Stimulated activated CD4-positive, alpha-beta T cell treated with anti-CD3 and anti-CD28 coated beads, Interleukin-15, amount 100 ng/mL, for 1 hour (primary cell): ENCODE data around the gene ASPDH.
A peak's percentile ranks its signal among the peaks of the same experiment; 100 is the strongest.
"Not testable (repeated sequence)": the region's sequence is repeated elsewhere in the genome, so short reads cannot be mapped to it uniquely, and the experiment has no call there.

Experiments
- DNase-seq, 2 donors: peaks; one replicate each; pipeline ENCODE4 v3.0.0-alpha.2; 2020; ENCODE audit warnings: low read depth in 1 of 2, low spot score in 1 of 2

The ASPDH gene

GRCh38 chr19:50548191-50549058 is 34.7 kb upstream of the ASPDH start:
- DNase-seq: no peak

- DNase-seq: no peak
These were observed 33.9 kb upstream of the ASPDH start for GRCh38 chr19:50547385-50548190.

DNA sequence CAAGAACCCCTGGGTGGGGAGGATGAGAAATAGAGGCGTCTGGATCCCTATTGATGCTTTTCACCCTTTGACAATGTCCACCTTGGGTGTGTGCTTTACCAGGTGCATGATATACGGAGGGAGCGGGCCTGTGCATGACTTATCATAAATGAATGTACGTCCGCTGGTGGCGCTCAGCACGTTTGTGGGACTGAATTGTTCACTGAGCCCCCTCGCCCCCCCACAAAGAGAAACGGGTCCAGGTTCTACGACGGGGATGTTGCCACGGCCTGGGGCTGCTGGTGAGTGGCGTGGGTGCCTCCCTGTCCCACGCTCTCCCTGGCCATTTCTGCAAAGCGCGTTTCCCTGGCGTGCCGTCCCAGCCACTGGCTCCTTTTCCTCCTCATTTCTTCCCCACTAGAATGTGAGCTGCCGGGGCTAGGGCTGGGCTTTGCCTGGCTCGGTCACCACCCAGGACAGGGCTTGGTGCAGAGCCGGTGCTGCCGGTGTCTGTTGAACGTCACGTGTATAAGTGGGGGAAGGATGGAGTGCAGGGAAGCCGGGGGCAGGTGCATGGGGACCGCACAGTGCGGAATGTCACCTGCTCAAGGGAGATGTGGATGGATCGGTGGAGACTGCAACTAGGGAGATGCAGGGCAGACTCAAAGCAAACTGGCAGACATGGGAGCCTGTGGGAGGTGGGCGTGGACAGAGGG is 33.0 kb upstream of the ASPDH start:
- no peak for DNase-seq

GRCh38 chr19:50542943-50543342 is 29.2 kb upstream of the ASPDH start:
- no peak for DNase-seq

- DNase-seq: peak; percentile 31 to 51
These were observed 24.1 kb upstream of the ASPDH start for GRCh38 chr19:50537769-50538230.

DNA sequence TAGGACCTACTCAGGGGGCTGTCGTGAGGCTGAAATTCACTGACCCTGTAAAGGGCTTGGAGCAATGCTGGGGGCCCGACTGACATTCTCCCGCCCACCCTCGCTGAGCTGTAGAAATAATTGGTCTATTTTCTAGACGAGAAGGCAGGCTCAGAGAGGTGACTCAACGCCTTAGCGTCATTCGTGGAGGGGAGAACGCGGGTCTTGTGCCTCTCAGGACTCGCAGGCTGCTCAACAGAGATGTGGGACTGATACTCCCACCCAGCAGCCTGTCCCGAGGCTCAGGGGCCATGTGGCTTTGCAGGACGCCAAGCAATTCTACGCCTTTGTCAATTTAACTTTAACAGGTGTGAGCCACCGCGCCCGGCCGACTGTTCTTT is 23.6 kb upstream of the ASPDH start:
- no peak for DNase-seq

DNA sequence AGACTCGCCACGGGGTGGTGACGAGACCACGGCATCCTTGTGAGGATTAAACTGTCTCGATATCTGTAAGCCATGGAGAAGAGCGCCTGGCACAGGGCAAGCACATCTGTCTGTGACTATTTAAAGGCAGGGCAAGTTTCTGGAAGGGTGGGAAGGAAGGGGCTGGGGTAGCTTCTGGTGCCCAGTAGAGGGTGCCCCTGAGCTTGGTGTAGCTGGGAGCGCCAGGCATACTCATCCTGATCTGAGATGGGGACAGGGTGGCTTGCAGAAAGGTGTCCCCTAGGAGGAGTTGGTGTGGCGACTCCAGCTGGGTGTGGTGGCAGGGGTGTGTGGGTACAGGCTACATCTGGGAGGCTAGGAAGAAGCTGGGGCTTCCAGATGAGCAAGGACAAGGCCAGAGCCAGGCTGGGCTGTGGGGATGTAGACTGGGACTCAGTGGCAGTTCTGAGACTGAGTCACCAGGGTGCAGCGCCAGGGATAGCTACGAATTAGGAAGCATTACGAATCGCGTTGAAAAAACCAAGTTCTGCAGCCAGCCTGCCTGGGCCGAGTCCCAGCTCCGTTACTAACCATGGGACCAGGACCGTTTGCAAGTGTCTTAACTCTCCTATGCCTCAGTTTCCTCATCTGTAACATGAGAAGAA is 23.1 kb upstream of the ASPDH start:
- DNase-seq: no peak

DNA sequence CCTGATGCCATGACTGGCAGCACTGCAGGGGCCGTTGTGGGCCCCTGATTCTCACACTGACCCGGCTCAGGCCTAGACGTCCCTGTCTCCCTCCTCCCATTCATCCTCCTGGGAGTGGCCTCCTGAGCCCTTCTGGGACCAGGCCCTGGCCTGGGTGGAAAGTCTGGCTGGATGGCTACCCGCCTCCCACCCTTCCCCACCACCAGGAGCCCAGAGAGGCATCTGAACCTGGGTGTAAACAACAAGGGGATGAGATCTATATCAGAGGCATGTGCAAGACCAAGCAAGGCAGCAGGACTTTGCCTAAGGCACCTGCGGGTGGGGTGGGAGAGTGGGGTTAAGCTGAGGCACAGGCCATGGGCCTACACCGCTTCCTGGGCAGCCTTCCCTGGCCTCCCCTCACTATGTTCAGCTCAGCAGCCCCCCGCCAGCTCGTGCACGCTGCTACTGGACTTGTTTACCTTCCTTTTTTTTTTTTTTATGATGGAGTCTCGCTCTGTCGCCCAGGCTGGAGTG is 22.0 kb upstream of the ASPDH start:
- no peak for DNase-seq

DNA sequence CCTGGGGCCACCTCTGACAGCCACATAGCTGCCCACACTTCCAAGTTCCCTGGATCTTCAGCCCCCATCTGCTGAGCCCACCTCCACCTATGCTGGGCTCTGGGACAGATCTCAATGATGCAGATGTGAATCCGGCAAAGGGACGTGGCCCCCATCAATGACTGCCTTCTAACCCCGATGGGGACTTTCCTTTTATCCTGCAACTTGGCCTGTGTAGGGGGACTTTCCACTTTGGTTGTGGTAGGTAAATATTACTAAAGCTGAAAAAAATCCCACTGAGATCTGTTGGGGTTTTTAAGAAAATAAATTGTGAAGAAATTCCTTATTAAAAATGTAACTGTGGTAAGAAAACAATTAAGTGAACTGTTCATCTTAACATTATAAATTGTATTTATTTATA is 20.8 kb upstream of the ASPDH start:
- no peak for DNase-seq

DNA sequence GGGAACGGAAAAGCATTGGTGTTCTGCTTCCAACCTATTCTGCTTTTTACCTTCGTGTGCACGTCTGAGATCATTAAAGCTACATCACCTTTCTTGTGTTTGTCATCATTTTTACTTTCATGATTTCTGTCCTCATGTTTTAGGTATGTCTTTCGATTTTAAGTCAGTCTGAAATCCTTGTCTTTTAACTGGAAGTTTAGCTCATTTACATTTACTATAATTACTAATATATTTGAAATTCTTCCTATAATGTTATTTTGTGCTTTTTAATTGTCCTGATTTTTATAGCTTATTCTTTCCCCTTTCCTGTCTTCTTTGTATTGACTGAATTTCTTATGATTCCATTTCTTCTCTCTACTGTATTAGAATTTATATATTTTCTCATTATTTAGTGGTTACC is 19.2 kb upstream of the ASPDH start:
- DNase-seq: no peak

- no peak for DNase-seq
These were observed 17.5 kb upstream of the ASPDH start for GRCh38 chr19:50531171-50531612.

DNA sequence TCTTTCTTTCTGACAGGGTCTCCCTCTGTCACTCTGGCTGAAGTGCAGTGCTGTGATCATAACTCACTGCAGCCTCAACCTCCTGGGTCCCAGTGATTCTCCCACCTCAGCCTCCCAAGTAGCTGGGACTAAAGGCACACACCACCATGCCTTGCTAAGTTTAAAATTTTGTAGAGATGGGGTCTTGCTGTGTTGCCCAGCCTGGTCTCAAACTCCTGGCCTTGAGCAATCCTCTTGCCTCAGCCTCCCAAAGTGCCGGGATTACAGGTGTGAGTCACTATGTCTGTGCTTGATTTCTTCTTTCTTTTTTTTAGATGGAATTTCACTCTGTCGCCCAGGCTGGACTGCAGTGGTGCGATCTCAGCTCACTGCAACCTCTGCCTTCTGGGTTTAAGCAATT is 14.3 kb upstream of the ASPDH start:
- not testable (repeated sequence) for DNase-seq

DNA sequence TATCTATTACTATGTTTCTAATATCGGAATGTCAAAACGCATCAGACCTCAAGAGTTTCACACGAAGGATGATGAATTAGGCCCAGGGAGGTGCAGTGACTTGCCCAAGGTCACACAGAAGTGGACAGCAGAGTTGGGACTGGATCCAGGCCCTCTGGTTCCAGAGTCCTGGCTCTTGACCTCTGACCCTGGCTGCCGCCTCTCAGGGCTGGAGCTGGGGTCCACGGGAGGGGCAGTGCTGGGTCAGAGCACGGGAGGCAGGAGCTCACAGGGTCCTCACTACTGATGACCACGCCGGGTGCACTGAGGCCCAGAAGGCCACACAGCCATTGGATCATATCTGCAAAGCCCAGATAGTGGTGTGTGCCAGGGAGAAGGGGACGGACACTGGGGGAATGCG is 9.2 kb upstream of the ASPDH start:
- no peak for DNase-seq

DNA sequence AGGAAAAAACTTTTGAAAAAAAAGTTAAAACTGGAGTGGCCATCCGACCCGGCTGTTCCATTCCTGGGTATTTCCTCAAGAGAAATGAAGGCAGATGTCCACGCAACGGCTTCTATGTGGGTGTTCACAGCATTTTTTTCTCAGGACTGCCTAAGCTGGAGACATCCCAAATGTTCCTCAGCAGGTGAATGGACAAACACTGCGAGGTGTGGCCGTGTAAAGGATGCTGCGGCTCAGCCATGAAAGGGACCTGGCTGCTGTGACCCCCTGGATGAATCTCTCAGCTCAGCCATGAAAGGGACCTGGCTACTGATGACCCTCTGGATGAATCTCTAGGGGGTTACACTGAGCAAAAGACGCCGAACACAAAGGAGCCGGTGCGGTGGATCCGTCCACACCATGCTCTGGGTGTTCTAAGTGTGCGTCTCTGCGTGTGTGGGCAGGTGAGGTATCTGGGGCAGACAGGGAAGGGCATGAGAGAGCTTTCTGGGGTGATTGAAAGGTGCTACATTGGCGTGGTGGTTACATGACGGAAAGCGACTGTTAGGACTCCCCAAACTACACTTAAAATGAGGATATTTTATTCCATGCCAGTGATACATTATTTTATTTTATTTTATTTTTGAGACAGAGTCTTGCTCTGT is 7.2 kb upstream of the ASPDH start:
- no peak for DNase-seq

DNA sequence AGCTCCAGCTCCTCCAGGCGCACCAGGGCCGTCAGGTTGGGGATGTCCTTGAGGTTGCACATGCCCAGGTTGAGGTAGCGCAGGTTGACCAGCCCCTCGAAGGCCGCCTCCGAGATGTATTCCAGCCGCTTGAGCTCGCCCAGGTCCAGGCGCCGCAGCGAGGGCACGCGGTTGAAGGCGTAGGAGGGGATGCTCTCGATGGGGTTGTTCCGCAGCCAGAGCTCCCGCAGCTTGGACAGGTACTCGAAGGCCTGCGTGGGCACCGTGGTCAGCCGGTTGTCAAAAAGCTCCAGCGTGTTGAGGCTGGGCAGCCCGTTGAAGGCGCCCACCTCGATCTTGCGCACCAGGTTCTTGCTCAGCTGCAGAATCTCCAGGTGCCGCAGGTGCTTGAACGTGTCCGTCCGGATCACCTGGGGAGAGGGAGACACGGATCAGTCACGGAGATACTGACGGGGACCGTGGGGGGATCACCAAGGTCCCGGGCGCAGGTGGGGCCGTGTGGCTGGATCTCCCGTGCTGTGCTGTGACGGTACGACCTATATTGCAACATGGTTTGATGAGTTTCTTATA is 5.4 kb upstream of the ASPDH start:
- DNase-seq: no peak

- DNase-seq: no peak
These were observed 4.6 kb upstream of the ASPDH start for GRCh38 chr19:50518091-50519005.

DNA sequence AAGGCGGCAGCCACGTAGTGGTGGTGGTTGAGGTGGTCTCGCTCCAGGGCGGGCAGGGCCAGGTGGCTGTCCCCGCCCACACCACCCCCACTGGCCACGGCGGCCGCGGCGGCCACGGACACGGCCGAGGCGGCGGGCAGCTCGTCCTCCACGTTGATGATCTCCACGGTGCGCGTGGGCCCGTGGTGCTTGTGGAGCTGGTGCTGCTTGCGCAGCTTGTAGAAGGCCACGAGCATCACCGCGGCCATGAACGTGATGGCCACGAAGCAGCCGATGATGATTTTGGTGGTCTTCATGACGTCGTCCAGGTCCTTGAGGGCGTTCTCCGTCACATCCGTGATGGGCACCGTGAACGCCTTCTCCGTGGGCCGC is 4.0 kb upstream of the ASPDH start:
- DNase-seq: no peak

DNA sequence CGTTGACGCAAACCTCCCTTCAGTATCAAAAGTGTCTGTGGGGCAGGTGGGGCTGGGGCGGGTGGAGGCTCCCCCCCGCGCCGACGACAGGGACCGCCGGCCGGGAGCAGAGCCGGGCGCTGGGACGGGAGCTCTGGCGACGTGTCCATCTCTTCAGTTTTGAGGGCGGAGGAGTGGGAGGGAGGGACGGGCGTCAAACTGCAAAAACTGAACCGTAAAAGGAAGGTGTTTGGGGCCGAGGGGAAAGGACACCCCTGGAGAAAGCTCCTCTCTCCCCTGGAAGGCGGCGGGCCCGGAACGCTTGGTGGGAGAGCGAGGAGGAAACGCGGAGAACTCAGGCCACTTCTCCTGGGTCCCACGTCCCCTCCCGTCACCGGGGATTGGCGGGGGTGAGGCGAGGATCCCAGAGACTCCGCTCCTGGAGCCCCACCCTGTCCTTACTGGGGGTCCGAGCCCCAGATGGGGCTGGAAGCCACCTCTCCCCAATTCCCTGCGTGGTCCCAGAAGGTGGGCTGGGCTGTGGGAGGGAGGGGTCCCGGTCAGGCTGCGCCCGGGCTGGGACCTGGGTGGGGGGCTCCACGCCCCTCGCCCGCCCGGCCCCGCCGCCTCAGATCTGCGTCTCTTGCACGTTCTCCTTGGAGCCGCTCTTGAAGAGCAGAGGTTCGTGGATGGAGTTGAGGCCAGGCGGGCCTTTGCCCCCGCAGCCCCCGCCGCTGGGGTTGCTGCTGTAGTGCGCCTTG is 3.4 kb upstream of the ASPDH start:
- no peak for DNase-seq
